K562 (cell line): Measurements from ENCODE around the gene SAMD10. TPM values are rescaled to one million over a fixed set of nuclear protein-coding genes. Genes with fewer than 3 reads are reported as not detected.

Source experiments
- BRF1 ChIP-seq: IDR thresholded peaks from 3 replicates; pipeline ENCODE4 v1.6.1; 2011; ENCODE audit warnings: borderline replicate concordance, mild to moderate bottlenecking; ENCODE audit not compliant: insufficient read length; ENCODE audit errors: extremely low read depth
- EP400 ChIP-seq: fragments of 450-650 bp; IDR thresholded peaks from 2 replicates; pipeline ENCODE4 v1.6.1; 2017; ENCODE audit warnings: antibody characterized with exemption, mild to moderate bottlenecking, moderate library complexity
- GTF2F1 ChIP-seq: IDR thresholded peaks from 2 replicates; pipeline ENCODE4 v1.6.1; 2011; ENCODE audit warnings: low read depth, low read length, improper control_type of control experiment
- HEY1 ChIP-seq: fragments of 250-450 bp; sonication (Bioruptor Pico); IDR thresholded peaks from 2 replicates; pipeline ENCODE4 v1.5.0; 2020; ENCODE audit warnings: mild to moderate bottlenecking, moderate library complexity, borderline replicate concordance
- KAT8 ChIP-seq: fragments of 450-650 bp; IDR thresholded peaks from 2 replicates; pipeline ENCODE4 v1.6.1; 2016; ENCODE audit warnings: low read depth, mild to moderate bottlenecking
- NR2C2 ChIP-seq, 2 experiments: fragments of 200-800 bp in 1 of 2; sonication (Bioruptor generic) in 1 of 2; sonication (generic) in 1 of 2; formaldehyde crosslinking in 1 of 2; IDR thresholded peaks; 2 replicates each; pipeline versions ENCODE4 v1.6.1 to v1.8.0; 2016 to 2022; ENCODE audit warnings: mild to moderate bottlenecking in 1 of 2, missing compliant biosample characterization in 1 of 2, missing genetic modification characterization in 1 of 2, missing genetic modification reagents in 1 of 2
- PHTF2 ChIP-seq: fragments of 250-450 bp; sonication (Bioruptor Pico); IDR thresholded peaks from 2 replicates; pipeline ENCODE4 v1.5.0; 2021; ENCODE audit warnings: mild to moderate bottlenecking
- POLR2B ChIP-seq: fragments of 450-650 bp; IDR thresholded peaks from 2 replicates; pipeline ENCODE4 v1.6.1; 2018; ENCODE audit warnings: low read depth; ENCODE audit not compliant: partially characterized antibody
- SIX5 ChIP-seq, 2 experiments: IDR thresholded peaks; 2 replicates each; pipeline ENCODE4 v1.6.1; 2011; ENCODE audit warnings: low read length in 2 of 2, borderline replicate concordance in 1 of 2, low read depth in 1 of 2, mild to moderate bottlenecking in 1 of 2, moderate library complexity in 1 of 2; ENCODE audit not compliant: insufficient read depth in 1 of 2
- SMAD3 ChIP-seq: fragments of 450-650 bp; formaldehyde crosslinking; conservative IDR thresholded peaks from 2 replicates; pipeline ENCODE4 v1.4.0; 2020; ENCODE audit warnings: mild to moderate bottlenecking
- ZNF184 ChIP-seq: sonication (generic); formaldehyde crosslinking; IDR thresholded peaks from 2 replicates; pipeline ENCODE4 v1.5.0; 2020; ENCODE audit warnings: missing genetic modification reagents
- ZNF282 ChIP-seq: sonication (generic); formaldehyde crosslinking; IDR thresholded peaks from 2 replicates; pipeline ENCODE4 v1.8.1; 2023; ENCODE audit warnings: missing genetic modification reagents
- ZNF717 ChIP-seq: fragments of 250-450 bp; sonication (Bioruptor Pico); IDR thresholded peaks from 2 replicates; pipeline ENCODE4 v1.5.0; 2021
- ZNF785 ChIP-seq: fragments of 250-450 bp; sonication (Bioruptor Pico); IDR thresholded peaks from 2 replicates; pipeline ENCODE4 v1.4.0; 2020; ENCODE audit warnings: mild to moderate bottlenecking
- polyA plus RNA-seq, 8 experiments: library from polyadenylated mRNA; depleted of rRNA in 4 of 8; stranded (reverse) in 5 of 8; unstranded in 3 of 8; fragments of >200 nt; fragmentation: Nextera tagmentation in 2 of 8; fragmentation: Illumina TruSeq in 1 of 8; extraction: Ambion mirVana in 2 of 8; extraction: Trizol in 1 of 8; gene quantifications; 2 replicates each; pipeline versions ENCODE4 v1.2.1 to v1.2.3, GENCODE V29; 2011 to 2014; ENCODE audit warnings: inconsistent platforms in 1 of 8, missing spikeins in 1 of 8
- total RNA-seq, 7 experiments: library from RNA; depleted of rRNA in 6 of 7; stranded (reverse); fragments of >200 nt in 6 of 7; fragmentation: Illumina TruSeq in 2 of 7; extraction: Trizol in 2 of 7; gene quantifications; 2 replicates each; pipeline versions ENCODE4 v1.2.1 to v1.2.3, GENCODE V29; 2011 to 2021; ENCODE audit warnings: low replicate concordance in 1 of 7
- TF ChIP-seq, protein P1 (sequence below): sonication (generic); formaldehyde crosslinking; IDR thresholded peaks from 2 replicates; pipeline ENCODE4 v1.8.1; 2023; ENCODE audit warnings: mild to moderate bottlenecking, missing genetic modification reagents
- TF ChIP-seq, protein P2 (sequence below): fragments of 450-650 bp; IDR thresholded peaks from 2 replicates; pipeline ENCODE4 v1.7.1; 2018; ENCODE audit warnings: mild to moderate bottlenecking, low read depth; ENCODE audit not compliant: partially characterized antibody
- TF ChIP-seq, protein P3 (sequence below): fragments of 250-450 bp; sonication (Bioruptor Pico); IDR thresholded peaks from 2 replicates; pipeline ENCODE4 v1.4.0; 2020; ENCODE audit warnings: mild to moderate bottlenecking, moderate library complexity, borderline replicate concordance
- TF ChIP-seq, protein P4 (sequence below), 2 experiments: IDR thresholded peaks; 2 replicates each; pipeline ENCODE4 v1.6.1; 2011; ENCODE audit warnings: borderline replicate concordance in 1 of 2, control low read depth in 1 of 2, low read depth in 1 of 2, low read length in 1 of 2, mild to moderate bottlenecking in 1 of 2, mixed read lengths in 1 of 2, moderate library complexity in 1 of 2; ENCODE audit not compliant: insufficient read depth in 1 of 2, insufficient read length in 1 of 2, poor library complexity in 1 of 2, severe bottlenecking in 1 of 2; ENCODE audit errors: extremely low read depth in 1 of 2

Gene SAMD10
- total and polyA plus RNA-seq, 9 of the 15 experiments (the other 6 are each of a cell fraction or from before 2014, with no cell fraction given): 0.37 to 15.2 (median 4.8) TPM

DNA sequence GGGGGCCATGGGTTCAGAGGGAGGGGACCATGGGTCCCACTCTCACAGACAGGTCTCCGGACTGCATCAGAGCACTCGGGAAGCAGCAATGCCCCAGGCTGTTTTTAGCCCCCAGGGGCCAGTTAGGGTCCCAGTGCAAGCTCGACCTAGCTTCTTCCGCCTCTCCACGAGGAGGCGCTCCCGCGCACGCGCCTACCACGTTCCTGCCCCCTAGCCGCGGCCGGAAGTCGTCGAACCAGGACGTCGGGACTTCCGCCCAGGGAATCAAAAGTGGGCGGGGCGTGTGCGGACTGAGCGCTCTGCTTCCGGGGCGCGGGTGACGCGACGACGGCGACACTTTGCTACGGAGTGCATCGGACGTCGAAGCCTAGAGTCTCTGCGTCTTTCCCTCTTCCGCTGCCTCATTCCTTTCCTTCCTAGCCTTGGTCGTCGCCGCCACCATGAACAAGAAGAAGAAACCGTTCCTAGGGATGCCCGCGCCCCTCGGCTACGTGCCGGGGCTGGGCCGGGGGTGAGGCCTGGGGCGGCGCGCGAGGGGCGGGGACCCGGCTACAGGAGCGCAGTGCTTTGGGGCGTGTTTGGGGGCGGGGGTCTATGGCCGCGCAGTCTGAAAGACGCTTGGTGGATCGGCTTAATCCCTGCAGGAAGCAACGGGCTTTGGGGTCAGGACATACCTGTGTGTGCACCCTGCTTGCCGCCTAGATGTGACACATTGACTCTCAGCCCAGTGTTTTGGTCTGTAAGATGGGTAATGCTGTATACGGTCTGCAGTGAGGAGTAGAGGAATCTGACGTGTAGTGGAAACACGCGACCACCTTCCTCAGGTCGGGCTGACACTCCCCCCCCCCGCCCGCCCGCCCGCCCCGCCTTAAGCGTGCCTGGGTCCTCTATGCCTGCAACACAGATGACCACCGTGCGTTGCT lies 1.6 kb upstream of the SAMD10 start, which contains the start of gene PRPF6 (continued):
- TF ChIP-seq HEY1 (CRISPR knock-in tag) (no peak), ZNF785 (no peak), PHTF2 (CRISPR knock-in tag) (no peak), EP400 (peak; percentile 99), ZNF717 (CRISPR knock-in tag) (no peak), ZNF282 (no peak), NR2C2 (CRISPR knock-in tag; IDR thresholded peaks at IDR 0.05) (peak; percentile 100), NR2C2 (tag; IDR thresholded peaks at IDR 0.05) (peak; percentile 100), POLR2B (peak; percentile 80), ZNF184 (CRISPR knock-in tag) (no peak), SMAD3 (CRISPR knock-in tag) (no peak), SIX5 (IDR thresholded peaks at IDR 0.05; ENCODE audit: borderline replicate concordance in 1 of 2, insufficient read depth in 1 of 2, low read depth in 1 of 2, low read length in 2 of 2) (peak; percentile 43 to 60; a peak in 2 of 4 replicates), KAT8 (no peak), GTF2F1 (no peak), BRF1 (no peak)
- TF ChIP-seq, protein P1, sequence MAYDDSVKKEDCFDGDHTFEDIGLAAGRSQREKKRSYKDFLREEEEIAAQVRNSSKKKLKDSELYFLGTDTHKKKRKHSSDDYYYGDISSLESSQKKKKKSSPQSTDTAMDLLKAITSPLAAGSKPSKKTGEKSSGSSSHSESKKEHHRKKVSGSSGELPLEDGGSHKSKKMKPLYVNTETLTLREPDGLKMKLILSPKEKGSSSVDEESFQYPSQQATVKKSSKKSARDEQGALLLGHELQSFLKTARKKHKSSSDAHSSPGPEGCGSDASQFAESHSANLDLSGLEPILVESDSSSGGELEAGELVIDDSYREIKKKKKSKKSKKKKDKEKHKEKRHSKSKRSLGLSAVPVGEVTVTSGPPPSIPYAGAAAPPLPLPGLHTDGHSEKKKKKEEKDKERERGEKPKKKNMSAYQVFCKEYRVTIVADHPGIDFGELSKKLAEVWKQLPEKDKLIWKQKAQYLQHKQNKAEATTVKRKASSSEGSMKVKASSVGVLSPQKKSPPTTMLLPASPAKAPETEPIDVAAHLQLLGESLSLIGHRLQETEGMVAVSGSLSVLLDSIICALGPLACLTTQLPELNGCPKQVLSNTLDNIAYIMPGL (CRISPR knock-in tag): peak; percentile 63; the same call in 1 of the 2 replicates
- TF ChIP-seq, protein P2, sequence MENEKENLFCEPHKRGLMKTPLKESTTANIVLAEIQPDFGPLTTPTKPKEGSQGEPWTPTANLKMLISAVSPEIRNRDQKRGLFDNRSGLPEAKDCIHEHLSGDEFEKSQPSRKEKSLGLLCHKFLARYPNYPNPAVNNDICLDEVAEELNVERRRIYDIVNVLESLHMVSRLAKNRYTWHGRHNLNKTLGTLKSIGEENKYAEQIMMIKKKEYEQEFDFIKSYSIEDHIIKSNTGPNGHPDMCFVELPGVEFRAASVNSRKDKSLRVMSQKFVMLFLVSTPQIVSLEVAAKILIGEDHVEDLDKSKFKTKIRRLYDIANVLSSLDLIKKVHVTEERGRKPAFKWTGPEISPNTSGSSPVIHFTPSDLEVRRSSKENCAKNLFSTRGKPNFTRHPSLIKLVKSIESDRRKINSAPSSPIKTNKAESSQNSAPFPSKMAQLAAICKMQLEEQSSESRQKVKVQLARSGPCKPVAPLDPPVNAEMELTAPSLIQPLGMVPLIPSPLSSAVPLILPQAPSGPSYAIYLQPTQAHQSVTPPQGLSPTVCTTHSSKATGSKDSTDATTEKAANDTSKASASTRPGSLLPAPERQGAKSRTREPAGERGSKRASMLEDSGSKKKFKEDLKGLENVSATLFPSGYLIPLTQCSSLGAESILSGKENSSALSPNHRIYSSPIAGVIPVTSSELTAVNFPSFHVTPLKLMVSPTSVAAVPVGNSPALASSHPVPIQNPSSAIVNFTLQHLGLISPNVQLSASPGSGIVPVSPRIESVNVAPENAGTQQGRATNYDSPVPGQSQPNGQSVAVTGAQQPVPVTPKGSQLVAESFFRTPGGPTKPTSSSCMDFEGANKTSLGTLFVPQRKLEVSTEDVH: peak; percentile 96
- TF ChIP-seq, protein P3, sequence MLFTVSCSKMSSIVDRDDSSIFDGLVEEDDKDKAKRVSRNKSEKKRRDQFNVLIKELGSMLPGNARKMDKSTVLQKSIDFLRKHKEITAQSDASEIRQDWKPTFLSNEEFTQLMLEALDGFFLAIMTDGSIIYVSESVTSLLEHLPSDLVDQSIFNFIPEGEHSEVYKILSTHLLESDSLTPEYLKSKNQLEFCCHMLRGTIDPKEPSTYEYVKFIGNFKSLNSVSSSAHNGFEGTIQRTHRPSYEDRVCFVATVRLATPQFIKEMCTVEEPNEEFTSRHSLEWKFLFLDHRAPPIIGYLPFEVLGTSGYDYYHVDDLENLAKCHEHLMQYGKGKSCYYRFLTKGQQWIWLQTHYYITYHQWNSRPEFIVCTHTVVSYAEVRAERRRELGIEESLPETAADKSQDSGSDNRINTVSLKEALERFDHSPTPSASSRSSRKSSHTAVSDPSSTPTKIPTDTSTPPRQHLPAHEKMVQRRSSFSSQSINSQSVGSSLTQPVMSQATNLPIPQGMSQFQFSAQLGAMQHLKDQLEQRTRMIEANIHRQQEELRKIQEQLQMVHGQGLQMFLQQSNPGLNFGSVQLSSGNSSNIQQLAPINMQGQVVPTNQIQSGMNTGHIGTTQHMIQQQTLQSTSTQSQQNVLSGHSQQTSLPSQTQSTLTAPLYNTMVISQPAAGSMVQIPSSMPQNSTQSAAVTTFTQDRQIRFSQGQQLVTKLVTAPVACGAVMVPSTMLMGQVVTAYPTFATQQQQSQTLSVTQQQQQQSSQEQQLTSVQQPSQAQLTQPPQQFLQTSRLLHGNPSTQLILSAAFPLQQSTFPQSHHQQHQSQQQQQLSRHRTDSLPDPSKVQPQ (CRISPR knock-in tag): no peak
- TF ChIP-seq, protein P4, sequence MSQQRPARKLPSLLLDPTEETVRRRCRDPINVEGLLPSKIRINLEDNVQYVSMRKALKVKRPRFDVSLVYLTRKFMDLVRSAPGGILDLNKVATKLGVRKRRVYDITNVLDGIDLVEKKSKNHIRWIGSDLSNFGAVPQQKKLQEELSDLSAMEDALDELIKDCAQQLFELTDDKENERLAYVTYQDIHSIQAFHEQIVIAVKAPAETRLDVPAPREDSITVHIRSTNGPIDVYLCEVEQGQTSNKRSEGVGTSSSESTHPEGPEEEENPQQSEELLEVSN (IDR thresholded peaks at IDR 0.05; ENCODE audit: borderline replicate concordance in 1 of 2, extremely low read depth in 1 of 2, insufficient read depth in 1 of 2, insufficient read length in 1 of 2, low read depth in 1 of 2, low read length in 1 of 2, poor library complexity in 1 of 2, severe bottlenecking in 1 of 2): peak; percentile 81 to 93
